Gastrocnemius medialis (tissue), 4 donors: ENCODE measurements around the gene SLC25A12. TPM values are rescaled to one million over a fixed set of nuclear protein-coding genes. Genes with fewer than 3 reads are reported as not detected.
A peak's percentile ranks its signal among the peaks of the same experiment; 100 is the strongest.

Experiments
- ATAC-seq, 2 donors: fragments of 150-250 bp; one replicate each; pipeline ENCODE4 v1.9.1; 2016
- DNase-seq, 2 donors: peaks; one replicate each; pipeline ENCODE4 v3.0.0-alpha.2; 2019
- H3K27ac ChIP-seq, 4 donors: fragments of 200-600 bp; sonication (generic); 1 replicate in 1 of 4; 2 replicates in 3 of 4; pipeline ENCODE4 v1.5.1; 2016 to 2018; ENCODE audit warnings: mild to moderate bottlenecking in 2 of 4, moderate library complexity in 1 of 4
- H3K27me3 ChIP-seq, 3 donors: fragments of 200-600 bp; sonication (generic) in 2 of 3; 1 replicate in 1 of 3; 2 replicates in 2 of 3; pipeline versions ENCODE4 v1.5.1 to v1.6.0; 2016 to 2019; ENCODE audit warnings: mild to moderate bottlenecking in 1 of 3, moderate library complexity in 1 of 3
- H3K36me3 ChIP-seq, 2 donors: fragments of 200-600 bp; sonication (generic) in 1 of 2; one replicate each; pipeline ENCODE4 v1.5.1; 2017 to 2018
- H3K4me1 ChIP-seq, 2 donors: fragments of 200-600 bp; sonication (generic) in 1 of 2; one replicate each; pipeline ENCODE4 v1.5.1; 2016 to 2017; ENCODE audit warnings: mild to moderate bottlenecking in 2 of 2
- H3K4me3 ChIP-seq, 4 donors: fragments of 200-600 bp; sonication (generic) in 3 of 4; 1 replicate in 1 of 4; 2 replicates in 3 of 4; pipeline ENCODE4 v1.5.1; 2016 to 2019; ENCODE audit warnings: mild to moderate bottlenecking in 2 of 4
- H3K9me3 ChIP-seq, 3 donors: fragments of 200-600 bp; sonication (generic) in 2 of 3; 1 replicate in 1 of 3; 2 replicates in 2 of 3; pipeline ENCODE4 v1.5.1; 2016 to 2019
- CTCF ChIP-seq, 5 experiments: fragments of 450-650 bp in 3 of 5; fragments of 200-600 bp in 2 of 5; sonication (generic) in 2 of 5; IDR thresholded peaks in 4 of 5; conservative IDR thresholded peaks in 1 of 5; 1 replicate in 4 of 5; 2 replicates in 1 of 5; pipeline ENCODE4 v1.5.1; 2016 to 2019; ENCODE audit warnings: antibody characterized with exemption in 5 of 5, mild to moderate bottlenecking in 3 of 5, moderate library complexity in 3 of 5
- POLR2A ChIP-seq, 2 donors: fragments of 450-650 bp; IDR thresholded peaks; one replicate each; pipeline ENCODE4 v1.6.1; 2017; ENCODE audit warnings: antibody characterized with exemption in 2 of 2, mild to moderate bottlenecking in 2 of 2, moderate library complexity in 2 of 2
- in situ Hi-C, 4 donors: fragments of 200-750 bp; cut with MboI; loops; one replicate each; pipeline versions ENCODE4 v1.15.0 to v1.8.0; 2017; ENCODE audit warnings: low sequenced_read_pairs in 4 of 4
- intact Hi-C: fragments of 100-400 bp; cut with DNase I; formaldehyde crosslinking; loops from one replicate; pipeline ENCODE4 v1.15.1; 2023; ENCODE audit warnings: low total_unique reads
- total RNA-seq, 4 donors: library from RNA; depleted of rRNA; stranded (reverse); fragments of >200 nt; gene quantifications; one replicate each; pipeline versions ENCODE4 v1.1.0 to v1.2.3, GENCODE V29; 2016

Gene SLC25A12
- total RNA-seq, 4 donors from 2014 or later = 54.2 to 91.3 (median 79.0) TPM

DNA sequence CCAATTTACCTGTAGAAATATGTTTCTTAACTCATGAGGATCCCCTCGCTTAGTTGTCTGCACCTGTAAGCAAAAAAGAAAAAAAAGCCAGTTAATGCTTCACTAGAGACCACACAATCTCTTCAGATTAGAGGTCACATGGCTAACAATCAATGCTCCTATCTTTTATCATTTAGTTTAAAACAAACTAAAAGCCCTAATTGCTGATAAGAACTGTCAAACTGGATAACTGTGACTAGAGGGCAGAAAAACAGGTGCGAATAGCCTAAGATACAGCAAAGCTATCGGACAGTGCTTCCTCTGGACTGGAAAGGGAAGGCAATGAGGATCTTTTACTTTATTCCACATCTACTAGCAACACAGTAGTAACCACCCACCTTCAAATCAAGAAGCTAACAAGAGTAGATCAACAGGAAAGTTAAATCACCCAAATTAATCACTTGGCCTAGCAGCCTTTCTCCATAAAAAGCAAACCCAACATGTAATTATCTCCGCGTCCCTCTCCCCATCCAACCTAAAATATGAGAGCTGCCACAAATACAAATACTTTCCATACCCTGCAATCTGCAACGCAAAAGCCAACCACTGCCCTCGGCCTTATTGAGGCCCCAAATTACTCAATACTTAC lies 734 bp downstream of the SLC25A12 start:
- DNase-seq (no peak), ATAC-seq (peak; percentile 57 to 60)
- in situ Hi-C loops (no loop called here), intact Hi-C loops (loop anchor here (5.0 kb wide), 1 partner anchor 44 kb away; no protein-coding TSS in a partner anchor)
- TF ChIP-seq CTCF (IDR thresholded peaks at IDR 0.05 in 4 of 5, conservative IDR thresholded peaks at IDR 0.05 in 1 of 5) (no peak), POLR2A (IDR thresholded peaks at IDR 0.05) (no peak)
- peak overlapping the region; percentile 91 to 96 (median 93) for H3K27ac ChIP-seq
- H3K27me3 ChIP-seq = no peaks in the 10 kb centered on the region
- H3K36me3 ChIP-seq = no peaks in the 10 kb centered on the region
- H3K4me3 ChIP-seq = peak overlapping the region; percentile 84 to 97 (median 94)
- peaks cover 34 to 41% of the 10 kb centered on the region in 2 donors for H3K4me1 ChIP-seq
- no peaks in the 10 kb centered on the region for H3K9me3 ChIP-seq

- intact Hi-C loops = loop anchor here (5.0 kb wide), 1 partner anchor 47 kb away; no protein-coding TSS in a partner anchor
- ATAC-seq = no peak
- H3K4me3 ChIP-seq = no peak overlapping the region
These were observed 4.2 kb downstream of the SLC25A12 start for GRCh38 chr2:171889808-171890207.

GRCh38 chr2:171889333-171889732 lies 4.7 kb downstream of the SLC25A12 start:
- H3K27me3 ChIP-seq = no peaks in the 10 kb centered on the region
- peaks cover 36 to 43% of the 10 kb centered on the region in 2 donors for H3K4me1 ChIP-seq
- H3K27ac ChIP-seq = peak overlapping the region; percentile 6 to 96 (median 44)
- DNase-seq = no peak
- H3K4me3 ChIP-seq = no peak overlapping the region
- no peak for TF ChIP-seq CTCF (IDR thresholded peaks at IDR 0.05 in 4 of 5, conservative IDR thresholded peaks at IDR 0.05 in 1 of 5)
- no peak for TF ChIP-seq POLR2A (IDR thresholded peaks at IDR 0.05)
- H3K9me3 ChIP-seq = no peaks in the 10 kb centered on the region
- no peak for ATAC-seq
- intact Hi-C loops (no loop called here), in situ Hi-C loops (no loop called here)
- peaks cover 0 to 4% of the 10 kb centered on the region in 2 donors for H3K36me3 ChIP-seq

More at GRCh38 chr2:171889808-171890207, 4.2 kb downstream of the SLC25A12 start:
- Histone ChIP-seq H3K9me3 (no peaks in the 10 kb centered on the region), H3K36me3 (no peaks in the 10 kb centered on the region), H3K4me1 (peaks cover 36 to 47% of the 10 kb centered on the region in 2 donors), H3K27me3 (no peaks in the 10 kb centered on the region), H3K27ac (peak overlapping the region; percentile 6 to 96 (median 44))
- DNase-seq = no peak
- TF ChIP-seq CTCF (IDR thresholded peaks at IDR 0.05 in 4 of 5, conservative IDR thresholded peaks at IDR 0.05 in 1 of 5) (no peak), POLR2A (IDR thresholded peaks at IDR 0.05) (no peak)
- in situ Hi-C loops = no loop called here

GRCh38 chr2:171883275-171883893 lies 10.7 kb downstream of the SLC25A12 start:
- intact Hi-C loops (no loop called here), in situ Hi-C loops (no loop called here)
- H3K27me3 ChIP-seq = no peaks in the 10 kb centered on the region
- no peaks in the 10 kb centered on the region for H3K9me3 ChIP-seq
- ATAC-seq = no peak
- peaks cover 0 to 4% of the 10 kb centered on the region in 2 donors for H3K36me3 ChIP-seq
- H3K4me1 ChIP-seq = peaks cover 43 to 44% of the 10 kb centered on the region in 2 donors
- peak overlapping the region; percentile 85 to 93 (median 89) for H3K27ac ChIP-seq
- H3K4me3 ChIP-seq = no peak overlapping the region
- DNase-seq = no peak
- TF ChIP-seq CTCF (IDR thresholded peaks at IDR 0.05 in 4 of 5, conservative IDR thresholded peaks at IDR 0.05 in 1 of 5) = no peak
- no peak for TF ChIP-seq POLR2A (IDR thresholded peaks at IDR 0.05)
